ENCODE data around the gene C5AR1. TPM values are rescaled to one million over a fixed set of nuclear protein-coding genes. Genes with fewer than 3 reads are reported as not detected.
A peak's percentile ranks its signal among the peaks of the same experiment; 100 is the strongest.
"Not testable (repeated sequence)": the region's sequence is repeated elsewhere in the genome, so short reads cannot be mapped to it uniquely, and the experiment has no call there.

Gene C5AR1
- total RNA-seq, 1 donor from 2014 or later = 5.0 TPM

GRCh38 chr19:47321630-47322029 is 12.0 kb downstream of the C5AR1 start:
- intact Hi-C loops (cut with DNase I) = no loop called here
- ATAC-seq = no peak
- no peak for DNase-seq (ENCODE audit: missing footprints)

GRCh38 chr19:47322058-47322457 is 12.4 kb downstream of the C5AR1 start:
- DNase-seq (ENCODE audit: missing footprints) = no peak
- no peak for ATAC-seq
- intact Hi-C loops (cut with DNase I) = no loop called here

- intact Hi-C loops (cut with DNase I) = no loop called here
- ATAC-seq (no peak), DNase-seq (ENCODE audit: missing footprints) (no peak)
These were observed 13.7 kb downstream of the C5AR1 start for GRCh38 chr19:47323409-47323808.

- no peak for DNase-seq (ENCODE audit: missing footprints)
These were observed 14.2 kb downstream of the C5AR1 start for GRCh38 chr19:47323872-47324271.

GRCh38 chr19:47324502-47324901 is 14.8 kb downstream of the C5AR1 start:
- intact Hi-C loops (cut with DNase I) = no loop called here
- DNase-seq (ENCODE audit: missing footprints) (peak; percentile 79), ATAC-seq (peak; percentile 89)

More at GRCh38 chr19:47323872-47324271, 14.2 kb downstream of the C5AR1 start:
- intact Hi-C loops (cut with DNase I) = no loop called here
- peak; percentile 58 for ATAC-seq

- intact Hi-C loops (cut with DNase I) = no loop called here
- DNase-seq (ENCODE audit: missing footprints) (no peak), ATAC-seq (peak; percentile 69)
These were observed 20.8 kb downstream of the C5AR1 start for GRCh38 chr19:47330466-47330869.

- DNase-seq (ENCODE audit: missing footprints) (no peak), ATAC-seq (no peak)
- intact Hi-C loops (cut with DNase I) = no loop called here
These were observed 21.8 kb downstream of the C5AR1 start for GRCh38 chr19:47331490-47331889.

GRCh38 chr19:47331931-47332547 is 22.4 kb downstream of the C5AR1 start, which contains the start of gene C5AR2:
TSS of gene C5AR2 (plus strand) at chr19:47332175. CDS start at chr19:47340800, 8,625 bp downstream.
- ATAC-seq (no peak), DNase-seq (ENCODE audit: missing footprints) (no peak)
- intact Hi-C loops (cut with DNase I) = no loop called here

GRCh38 chr19:47336765-47337718 is 27.4 kb downstream of the C5AR1 start:
- DNase-seq (ENCODE audit: missing footprints) = peak; percentile 79
- intact Hi-C loops (cut with DNase I) = not testable (repeated sequence)
- ATAC-seq = peak; percentile 77

GRCh38 chr19:47339196-47339880 is 29.7 kb downstream of the C5AR1 start:
- ATAC-seq (no peak), DNase-seq (ENCODE audit: missing footprints) (no peak)
- intact Hi-C loops (cut with DNase I) = no loop called here

- ATAC-seq = no peak
These were observed 31.0 kb downstream of the C5AR1 start for GRCh38 chr19:47340477-47341208.

GRCh38 chr19:47341734-47342133 is 32.1 kb downstream of the C5AR1 start:
- intact Hi-C loops (cut with DNase I) = no loop called here
- no peak for ATAC-seq
- no peak for DNase-seq (ENCODE audit: missing footprints)

More at GRCh38 chr19:47340477-47341208, 31.0 kb downstream of the C5AR1 start:
- intact Hi-C loops (cut with DNase I) = no loop called here
- DNase-seq (ENCODE audit: missing footprints) = no peak

GRCh38 chr19:47343194-47343802 is 33.6 kb downstream of the C5AR1 start:
- no peak for ATAC-seq
- intact Hi-C loops (cut with DNase I) = no loop called here
- no peak for DNase-seq (ENCODE audit: missing footprints)

GRCh38 chr19:47344425-47344824 is 34.8 kb downstream of the C5AR1 start:
- DNase-seq (ENCODE audit: missing footprints) (no peak), ATAC-seq (no peak)
- intact Hi-C loops (cut with DNase I) = no loop called here

GRCh38 chr19:47346024-47346423 is 36.4 kb downstream of the C5AR1 start:
- intact Hi-C loops (cut with DNase I); ATAC-seq; DNase-seq (ENCODE audit: missing footprints): not testable (repeated sequence)

GRCh38 chr19:47348819-47349795 is 39.4 kb downstream of the C5AR1 start, which contains the start of gene DHX34:
TSS of gene DHX34 (plus strand) at chr19:47349315. CDS start at chr19:47353031, 3,716 bp downstream.
- ATAC-seq = peak; percentile 100
- DNase-seq (ENCODE audit: missing footprints) = peak; percentile 99
- intact Hi-C loops (cut with DNase I) = no loop called here

- intact Hi-C loops (cut with DNase I) = no loop called here
- DNase-seq (ENCODE audit: missing footprints) = no peak
- no peak for ATAC-seq
These were observed 41.0 kb downstream of the C5AR1 start for GRCh38 chr19:47350630-47351029.
